ENCODE data around the gene ASB15.

Gene ASB15

DNA sequence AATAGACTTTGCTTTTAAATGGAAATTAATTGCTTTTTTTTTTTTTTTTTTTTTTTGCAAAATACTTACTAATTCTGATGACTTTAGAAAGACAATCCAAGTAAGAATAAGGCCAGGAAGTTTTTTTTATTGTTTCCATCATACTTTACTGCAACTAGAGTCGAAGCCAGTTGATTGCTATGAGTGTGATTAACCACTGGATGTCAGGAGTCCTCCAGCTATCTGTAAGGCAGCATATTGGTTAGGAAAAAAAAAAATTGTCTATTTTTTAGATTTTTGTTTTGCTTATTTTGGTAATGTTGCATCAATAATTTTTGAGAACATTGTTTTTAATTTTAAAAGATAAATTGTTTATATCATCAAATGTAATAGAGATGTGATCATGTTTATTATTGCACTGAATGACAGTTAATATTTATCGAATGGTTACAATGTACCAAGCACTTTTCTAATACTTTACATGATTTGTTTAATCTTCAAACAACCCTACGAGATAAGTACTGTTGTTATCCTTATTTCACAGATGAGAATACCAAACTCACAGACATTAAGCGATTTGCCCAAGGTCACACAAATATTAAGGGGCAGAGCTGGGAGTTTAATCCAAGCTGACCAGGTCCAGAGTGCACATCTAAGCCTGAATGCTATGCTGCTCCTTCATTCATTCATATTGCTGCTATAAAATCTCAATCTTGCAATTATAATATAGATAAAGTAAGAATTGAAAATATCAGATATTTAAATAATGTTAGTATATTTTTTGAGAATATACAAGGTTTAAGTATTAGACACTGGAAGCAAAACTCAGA is 34.1 kb downstream of the ASB15 start:
- peak; percentile 31 for DNase-seq (ENCODE audit: low spot score)

GRCh38 chr7:123637203-123637602 is 35.6 kb downstream of the ASB15 start:
- DNase-seq (ENCODE audit: low spot score) = no peak

- no peak for DNase-seq (ENCODE audit: low spot score)
Observed at GRCh38 chr7:123637878-123638277, 36.3 kb downstream of the ASB15 start.

DNA sequence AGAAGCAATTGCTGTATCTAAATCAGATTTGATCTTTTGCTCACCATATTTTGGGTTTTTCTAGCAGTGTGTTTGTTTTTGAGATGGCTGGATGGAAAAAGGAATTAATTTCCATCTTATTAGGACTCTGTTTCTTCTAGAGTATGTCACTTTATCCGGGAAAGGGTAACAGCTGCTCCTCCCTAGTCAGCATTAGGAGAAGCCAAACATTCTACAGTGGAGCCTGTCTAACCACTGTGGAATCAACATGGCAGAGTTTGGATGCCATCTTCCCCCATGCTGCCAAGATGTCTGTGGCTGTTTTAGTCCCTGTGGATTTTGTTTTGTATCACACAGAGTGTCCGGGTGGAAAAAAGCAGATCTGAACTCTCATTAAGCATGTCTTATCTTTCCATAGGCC is 38.0 kb downstream of the ASB15 start:
- DNase-seq (ENCODE audit: low spot score) = no peak

- DNase-seq (ENCODE audit: low spot score) = no peak
Observed at GRCh38 chr7:123640583-123640982, 39.0 kb downstream of the ASB15 start.

DNA sequence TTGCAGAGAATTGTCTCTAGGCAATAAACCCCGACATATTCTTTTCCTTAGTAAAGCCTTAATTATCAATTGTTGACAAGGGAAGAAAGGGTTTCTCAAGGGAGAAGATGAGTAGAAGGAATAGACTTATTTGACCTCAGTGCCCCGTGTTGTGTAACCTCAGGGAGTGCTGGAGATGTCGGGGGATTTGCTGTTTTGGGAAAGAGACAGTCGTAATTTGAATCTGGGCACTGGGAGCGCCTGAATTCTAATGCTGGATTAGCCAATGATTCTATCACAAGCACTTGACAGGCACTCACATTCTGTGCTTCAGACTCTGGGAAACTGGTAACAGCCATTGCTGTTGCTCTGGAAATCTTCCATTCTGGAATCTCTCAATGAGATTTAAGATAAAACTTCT is 40.3 kb downstream of the ASB15 start:
- no peak for DNase-seq (ENCODE audit: low spot score)

- DNase-seq (ENCODE audit: low spot score) = peak; percentile 46
Observed at GRCh38 chr7:123643495-123644441, 42.1 kb downstream of the ASB15 start.

DNA sequence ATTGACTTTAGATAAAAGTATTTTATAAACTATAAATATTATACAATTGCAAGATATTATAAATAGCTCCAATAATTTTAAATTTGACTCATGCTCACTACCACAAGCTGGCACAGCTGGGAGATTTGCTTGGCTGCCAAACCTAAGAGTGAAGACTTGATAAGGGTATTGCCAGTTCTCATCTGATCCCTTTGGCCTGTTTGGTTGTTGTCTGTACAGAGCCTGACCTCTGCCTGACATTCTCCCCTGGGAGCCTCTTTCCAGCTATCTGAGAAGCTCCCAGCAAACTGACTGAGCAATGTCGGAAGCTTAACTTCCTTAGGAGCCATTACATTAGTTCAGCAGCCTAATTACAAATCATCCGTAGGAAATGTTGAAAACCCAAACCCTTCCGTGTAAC is 43.9 kb downstream of the ASB15 start:
- DNase-seq (ENCODE audit: low spot score) = no peak

GRCh38 chr7:123647106-123647730 is 45.6 kb downstream of the ASB15 start:
- DNase-seq (ENCODE audit: low spot score) = peak; percentile 17

DNA sequence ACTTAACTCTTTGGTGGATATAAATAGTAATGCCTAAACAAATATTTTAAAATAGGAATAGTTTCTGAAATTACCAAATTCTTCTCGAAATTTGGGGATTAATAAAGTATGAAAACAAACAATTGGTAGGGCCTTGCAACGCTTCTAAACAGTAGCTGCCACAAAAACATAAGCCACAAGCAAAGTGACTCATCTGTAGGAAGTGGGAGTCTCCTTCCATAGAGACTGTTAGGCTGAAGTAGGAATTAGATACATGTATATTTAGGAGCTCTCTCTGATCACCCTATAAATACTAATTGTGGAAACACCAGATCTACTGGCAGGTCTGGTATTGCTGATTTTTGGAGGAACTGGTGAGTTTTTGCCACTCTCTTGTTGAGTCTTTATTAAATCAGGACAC is 48.3 kb downstream of the ASB15 start:
- DNase-seq (ENCODE audit: low spot score) = no peak

DNA sequence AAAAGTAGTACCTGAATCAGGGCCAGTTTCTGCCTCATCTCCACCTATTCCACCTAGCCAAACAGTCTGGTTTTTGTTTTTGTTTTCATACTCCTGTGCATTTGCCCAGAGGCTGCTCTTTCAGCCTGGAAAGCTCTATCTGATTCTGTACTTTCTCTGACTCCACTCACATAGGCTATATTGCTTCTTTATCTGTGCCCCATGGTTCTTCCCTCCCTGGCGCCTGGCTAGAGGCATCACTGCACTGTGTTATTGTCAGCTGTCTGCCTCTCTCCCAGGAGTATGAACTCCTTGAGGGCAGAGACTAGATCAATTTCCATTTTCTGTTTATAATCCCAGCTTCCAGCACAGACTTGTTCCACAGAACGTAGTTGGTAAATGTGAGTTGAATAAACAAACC is 49.0 kb downstream of the ASB15 start:
- DNase-seq (ENCODE audit: low spot score) = no peak

DNA sequence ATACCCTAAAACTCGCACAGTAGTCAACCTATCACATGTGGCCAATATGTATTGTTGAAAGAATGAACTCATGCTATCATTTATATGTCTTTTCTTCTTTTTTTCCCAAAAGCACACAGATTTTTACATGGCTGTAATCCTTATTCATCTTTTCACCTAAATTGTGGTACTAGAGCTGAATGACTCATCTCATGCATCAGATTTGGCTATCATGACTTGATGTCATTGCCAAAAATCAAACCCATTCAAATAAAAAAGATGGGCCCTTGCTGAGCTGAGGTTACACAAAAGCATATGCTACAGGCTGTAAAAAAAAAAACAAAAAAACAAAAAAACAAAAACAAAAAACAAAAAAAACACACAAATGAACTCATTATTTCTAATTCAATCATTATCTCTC is 50.8 kb downstream of the ASB15 start:
- DNase-seq (ENCODE audit: low spot score) = no peak

GRCh38 chr7:123653162-123653561 is 51.5 kb downstream of the ASB15 start:
- no peak for DNase-seq (ENCODE audit: low spot score)

DNA sequence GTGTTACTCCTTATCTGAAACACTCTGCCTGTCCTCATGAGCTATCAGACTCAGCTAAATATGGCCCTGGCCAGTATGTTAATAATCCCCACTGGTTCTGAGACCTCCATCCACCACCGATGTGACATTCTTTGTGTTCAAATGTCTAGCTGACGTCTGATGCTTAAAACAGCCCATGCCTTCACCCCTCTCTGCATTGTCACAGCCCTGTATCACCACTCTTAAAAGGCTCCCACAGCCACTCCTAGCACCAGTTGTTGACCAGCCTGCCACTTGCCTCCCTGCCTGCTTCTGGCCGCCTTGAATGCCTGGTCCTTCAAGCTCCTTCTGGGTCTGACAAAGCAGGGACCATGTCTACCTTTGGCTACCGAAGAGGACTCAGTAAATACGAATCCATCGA is 54.0 kb downstream of the ASB15 start, which contains the start of gene LMOD2:
TSS of gene LMOD2 (plus strand) at position 253 of the 400 bp plus-strand sequence. CDS start at position 351, 98 bp downstream.
- no peak for DNase-seq (ENCODE audit: low spot score)

DNA sequence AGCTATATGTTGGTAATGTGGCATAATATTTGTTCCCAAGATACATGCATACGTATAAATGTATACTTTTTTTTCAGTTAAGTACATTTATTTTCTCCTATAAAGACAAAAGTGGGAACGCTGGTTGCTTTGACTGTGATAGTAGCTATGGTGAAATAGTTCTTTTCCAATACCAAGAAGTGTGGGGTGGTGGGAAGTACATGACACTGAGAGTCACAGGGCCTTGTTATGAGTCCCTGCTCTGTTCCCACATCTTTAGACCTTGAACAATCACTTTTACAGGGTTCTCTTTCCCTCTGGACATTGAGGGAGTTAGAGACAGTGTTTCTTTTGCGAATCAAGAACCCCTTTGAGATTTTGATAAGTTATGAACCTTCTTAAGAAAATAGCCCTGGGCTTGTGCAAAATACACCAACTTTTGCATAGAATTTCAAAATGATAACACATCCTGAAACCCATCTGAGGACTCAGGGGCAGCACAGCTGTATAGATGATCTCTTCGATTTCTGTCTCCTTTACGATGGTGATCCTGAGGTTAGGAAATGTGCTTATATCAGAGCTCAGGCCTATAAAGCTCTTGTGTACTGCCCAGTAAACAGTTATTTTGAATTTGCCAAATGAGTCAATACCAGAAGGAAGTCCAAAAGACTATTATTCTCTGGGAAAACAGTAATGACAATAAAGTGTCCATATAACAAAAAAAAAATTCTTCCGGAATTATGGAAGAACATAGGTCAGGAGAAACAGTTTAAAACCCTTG is 55.1 kb downstream of the ASB15 start:
- no peak for DNase-seq (ENCODE audit: low spot score)

GRCh38 chr7:123657304-123657685 is 55.7 kb downstream of the ASB15 start:
- DNase-seq (ENCODE audit: low spot score) = no peak

DNA sequence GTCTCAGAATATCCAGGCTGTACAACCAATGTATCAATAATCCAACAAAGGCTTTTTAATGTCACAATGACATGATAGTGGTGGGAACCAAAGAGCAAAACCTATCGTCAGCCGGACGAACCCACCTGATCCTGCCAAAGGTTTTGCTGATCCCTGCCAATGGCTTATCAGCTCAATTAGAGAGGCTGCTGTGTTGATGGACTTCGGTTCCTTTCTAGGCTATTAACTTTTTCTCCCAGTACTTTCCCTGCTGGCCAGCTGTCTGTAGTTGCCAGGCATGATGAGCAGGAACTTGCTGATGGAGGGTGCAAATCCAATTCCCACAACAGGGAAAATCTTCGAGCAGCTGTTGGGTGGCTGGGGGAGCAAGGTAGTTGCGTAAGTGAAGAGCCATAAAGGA is 56.4 kb downstream of the ASB15 start:
- no peak for DNase-seq (ENCODE audit: low spot score)

DNA sequence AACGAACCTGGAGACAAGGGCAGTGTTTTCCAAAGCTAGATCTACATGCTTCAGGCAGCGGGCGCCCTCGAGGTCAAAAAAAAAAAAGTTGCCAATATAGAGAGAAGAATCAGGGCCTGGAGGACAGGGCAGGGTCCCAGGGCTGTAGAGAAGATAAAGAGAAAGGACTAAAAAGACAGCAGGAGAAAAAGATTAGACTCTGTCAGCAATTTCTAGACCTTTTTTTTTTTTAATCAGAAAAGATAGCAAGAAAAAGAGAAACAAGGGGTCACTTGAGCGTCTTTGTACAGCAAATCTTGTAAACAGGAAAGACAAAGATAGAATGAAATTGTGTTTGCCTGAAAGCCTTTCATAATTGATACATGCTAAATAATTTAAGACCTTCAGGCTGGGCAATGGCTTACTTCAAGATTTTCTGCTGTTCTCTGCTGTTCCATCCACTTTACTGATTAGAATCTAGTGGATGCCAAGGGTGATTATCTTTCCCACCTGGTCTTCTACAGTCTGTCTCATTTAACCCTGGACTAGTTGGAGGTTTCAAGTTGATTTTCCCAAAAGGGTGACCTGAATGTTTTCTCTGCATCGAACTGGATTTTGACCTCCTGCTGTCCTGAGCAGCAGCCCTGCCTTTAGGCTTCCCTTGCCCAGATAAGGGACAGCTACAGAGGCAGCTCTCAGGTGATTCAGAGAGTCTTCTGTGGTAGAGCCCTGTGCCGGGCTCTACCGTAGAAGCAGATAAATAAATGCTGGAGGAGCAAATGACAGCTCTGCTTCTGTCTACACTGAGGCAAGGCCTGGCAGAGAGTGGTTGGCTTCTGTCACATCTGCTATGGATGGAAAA is 59.1 kb downstream of the ASB15 start:
- DNase-seq (ENCODE audit: low spot score) = no peak

DNA sequence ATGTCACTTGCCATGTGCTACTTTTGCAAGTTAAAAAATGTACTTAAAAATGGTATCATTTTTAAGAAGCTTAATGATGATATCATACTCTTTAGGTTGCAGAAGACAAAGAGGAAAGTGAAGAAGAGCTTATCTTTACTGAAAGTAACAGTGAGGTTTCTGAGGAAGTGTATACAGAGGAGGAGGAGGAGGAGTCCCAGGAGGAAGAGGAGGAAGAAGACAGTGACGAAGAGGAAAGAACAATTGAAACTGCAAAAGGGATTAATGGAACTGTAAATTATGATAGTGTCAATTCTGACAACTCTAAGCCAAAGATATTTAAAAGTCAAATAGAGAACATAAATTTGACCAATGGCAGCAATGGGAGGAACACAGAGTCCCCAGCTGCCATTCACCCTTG is 60.1 kb downstream of the ASB15 start:
- no peak for DNase-seq (ENCODE audit: low spot score)

DNA sequence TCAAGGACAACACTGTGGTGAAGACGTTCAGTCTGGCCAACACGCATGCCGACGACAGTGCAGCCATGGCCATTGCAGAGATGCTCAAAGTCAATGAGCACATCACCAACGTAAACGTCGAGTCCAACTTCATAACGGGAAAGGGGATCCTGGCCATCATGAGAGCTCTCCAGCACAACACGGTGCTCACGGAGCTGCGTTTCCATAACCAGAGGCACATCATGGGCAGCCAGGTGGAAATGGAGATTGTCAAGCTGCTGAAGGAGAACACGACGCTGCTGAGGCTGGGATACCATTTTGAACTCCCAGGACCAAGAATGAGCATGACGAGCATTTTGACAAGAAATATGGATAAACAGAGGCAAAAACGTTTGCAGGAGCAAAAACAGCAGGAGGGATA is 60.7 kb downstream of the ASB15 start:
- DNase-seq (ENCODE audit: low spot score) = no peak

- DNase-seq (ENCODE audit: low spot score) = no peak
Observed at GRCh38 chr7:123662755-123663154, 61.1 kb downstream of the ASB15 start.

Data from kidney tubule cell (primary cell).